OCI-LY3 (cell line): ENCODE measurements around the gene CUBN.

Source experiments
- EZH2phosphoT487 ChIP-seq: fragments of 200-600 bp; shearing (Covaris generic); IDR thresholded peaks from 2 replicates; pipeline ENCODE4 v1.6.1; 2018; ENCODE audit warnings: antibody characterized with exemption, mixed run types, low read depth
- TF ChIP-seq, protein P1 (sequence below): fragments of 200-600, 300-600 bp; sonication (generic); IDR thresholded peaks from 2 replicates; pipeline ENCODE4 v1.5.1; 2014; ENCODE audit warnings: antibody characterized with exemption, low read length, low read depth

DNA sequence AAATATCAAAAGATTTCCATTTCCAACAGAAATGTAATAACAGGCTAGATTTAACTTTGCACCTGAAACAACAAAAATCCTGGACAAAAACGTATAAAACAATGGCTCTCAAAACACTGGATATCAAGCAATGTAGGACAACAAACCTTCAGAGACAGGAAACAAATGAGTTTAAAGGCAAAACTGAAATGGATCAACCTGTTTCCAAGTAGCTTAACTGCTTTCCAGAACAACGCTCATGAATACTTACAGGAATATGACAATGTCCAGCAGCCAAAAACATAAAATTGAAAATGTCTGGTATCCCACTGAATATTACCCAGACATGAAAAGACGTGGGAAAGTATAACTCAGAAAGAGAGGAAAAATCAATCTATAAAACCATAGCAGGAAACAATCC is 62.8 kb downstream of the CUBN start:
- TF ChIP-seq, protein P1, sequence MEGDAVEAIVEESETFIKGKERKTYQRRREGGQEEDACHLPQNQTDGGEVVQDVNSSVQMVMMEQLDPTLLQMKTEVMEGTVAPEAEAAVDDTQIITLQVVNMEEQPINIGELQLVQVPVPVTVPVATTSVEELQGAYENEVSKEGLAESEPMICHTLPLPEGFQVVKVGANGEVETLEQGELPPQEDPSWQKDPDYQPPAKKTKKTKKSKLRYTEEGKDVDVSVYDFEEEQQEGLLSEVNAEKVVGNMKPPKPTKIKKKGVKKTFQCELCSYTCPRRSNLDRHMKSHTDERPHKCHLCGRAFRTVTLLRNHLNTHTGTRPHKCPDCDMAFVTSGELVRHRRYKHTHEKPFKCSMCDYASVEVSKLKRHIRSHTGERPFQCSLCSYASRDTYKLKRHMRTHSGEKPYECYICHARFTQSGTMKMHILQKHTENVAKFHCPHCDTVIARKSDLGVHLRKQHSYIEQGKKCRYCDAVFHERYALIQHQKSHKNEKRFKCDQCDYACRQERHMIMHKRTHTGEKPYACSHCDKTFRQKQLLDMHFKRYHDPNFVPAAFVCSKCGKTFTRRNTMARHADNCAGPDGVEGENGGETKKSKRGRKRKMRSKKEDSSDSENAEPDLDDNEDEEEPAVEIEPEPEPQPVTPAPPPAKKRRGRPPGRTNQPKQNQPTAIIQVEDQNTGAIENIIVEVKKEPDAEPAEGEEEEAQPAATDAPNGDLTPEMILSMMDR = no peak
- TF ChIP-seq EZH2phosphoT487 = no peak
